ENCODE measurements around the gene OR4P4.

Gene OR4P4

GRCh38 chr11:55634813-55635212 is at the start of gene OR4P4:
Gene OR4P4, plus strand, starts transcription at chr11:55635113.
- DNase-seq (ENCODE audit: low read depth) = no peak

GRCh38 chr11:55607545-55607944 is 27.4 kb upstream of the OR4P4 start, which contains the start of gene OR4C11:
Gene OR4C11, minus strand, starts transcription at chr11:55607645. Its CDS starts 3,272 bp downstream, at chr11:55604373.
- DNase-seq (ENCODE audit: low read depth) = no peak

GRCh38 chr11:55624531-55624930 is 10.4 kb upstream of the OR4P4 start:
- DNase-seq (ENCODE audit: low read depth) = no peak

GRCh38 chr11:55648027-55648426 is 13.1 kb downstream of the OR4P4 start, which contains the start of gene OR4S2:
Gene OR4S2, plus strand, starts transcription at chr11:55648327. Its CDS starts 2,577 bp downstream, at chr11:55650904.
- no peak for DNase-seq (ENCODE audit: low read depth)

- no peak for DNase-seq (ENCODE audit: low read depth)
These were observed 17.6 kb downstream of the OR4P4 start for GRCh38 chr11:55652560-55652959.

GRCh38 chr11:55655096-55655495 is 20.2 kb downstream of the OR4P4 start:
- no peak for DNase-seq (ENCODE audit: low read depth)

GRCh38 chr11:55658031-55658573 is 23.2 kb downstream of the OR4P4 start:
- no peak for DNase-seq (ENCODE audit: low read depth)

GRCh38 chr11:55658608-55659007 is 23.7 kb downstream of the OR4P4 start:
- no peak for DNase-seq (ENCODE audit: low read depth)

- no peak for DNase-seq (ENCODE audit: low read depth)
These were observed 27.0 kb downstream of the OR4P4 start, which contains the start of gene OR4C6 for GRCh38 chr11:55661901-55662300. Gene OR4C6, plus strand, starts transcription at chr11:55662201. Its CDS starts 2,966 bp downstream, at chr11:55665167.

GRCh38 chr11:55669376-55669775 is 34.5 kb downstream of the OR4P4 start:
- no peak for DNase-seq (ENCODE audit: low read depth)

GRCh38 chr11:55673860-55674259 is 38.9 kb downstream of the OR4P4 start:
- no peak for DNase-seq (ENCODE audit: low read depth)
